ENCODE results near the gene OTOF. TPM values are rescaled to one million over a fixed set of nuclear protein-coding genes. Genes with fewer than 3 reads are reported as not detected.

Gene OTOF
- total RNA-seq, 1 experiment from 2014 or later = not detected

DNA sequence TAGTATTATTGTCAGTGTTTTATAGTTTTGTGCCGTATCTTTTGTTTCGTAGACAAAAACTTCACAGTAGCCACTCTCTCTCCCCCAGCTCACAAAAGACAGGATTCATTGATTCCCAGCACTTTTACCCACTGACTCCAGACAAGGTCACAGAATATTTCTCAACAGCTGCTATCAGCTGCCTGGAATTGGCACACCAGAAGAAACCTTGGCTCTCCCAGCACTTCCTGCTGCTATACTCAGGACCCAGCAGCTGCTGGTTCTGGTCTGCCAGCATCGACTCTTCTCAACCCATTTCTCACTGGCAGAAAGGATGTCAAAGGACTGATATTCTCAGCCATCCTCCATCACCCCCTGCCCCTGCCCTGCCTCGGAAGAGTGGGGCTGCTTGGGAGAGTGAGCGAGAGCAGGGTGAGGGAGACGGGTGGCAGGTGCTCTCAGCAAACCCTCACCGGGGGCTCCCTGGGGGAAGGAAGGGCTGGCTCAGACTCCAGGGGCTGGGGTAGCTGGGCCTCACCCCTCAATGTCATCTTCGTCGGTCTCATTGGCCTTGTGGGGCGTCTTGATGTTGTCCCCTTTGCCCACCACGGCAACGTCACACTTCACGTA lies 6.1 kb upstream of the OTOF start:
- in situ Hi-C loops (cut with HindIII; ENCODE audit: low pct_unique_long_range_greater_than_20kb, low sequenced_read_pairs) = no loop called here
- no peak for DNase-seq (ENCODE audit: low read depth)

DNA sequence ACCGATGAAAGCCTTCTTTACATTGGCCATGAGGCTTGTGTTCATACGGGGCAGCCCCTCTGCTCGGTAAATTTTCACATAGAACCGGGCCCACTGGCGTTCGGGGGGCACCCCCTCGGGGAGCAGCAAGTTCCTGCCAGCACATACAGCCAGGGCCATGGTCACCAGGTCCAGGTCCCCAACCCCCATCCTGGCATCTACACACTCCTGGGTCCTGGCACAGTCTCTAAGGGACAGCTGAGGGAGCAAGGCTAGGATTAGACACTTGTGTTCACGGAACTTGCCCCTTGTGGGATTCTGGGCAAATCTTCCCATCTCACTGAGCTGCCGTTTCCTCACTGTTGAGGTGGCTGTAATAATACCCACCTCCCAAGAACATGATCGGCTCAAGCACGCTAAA lies 5.6 kb upstream of the OTOF start:
- DNase-seq (ENCODE audit: low read depth) = no peak
- in situ Hi-C loops (cut with HindIII; ENCODE audit: low pct_unique_long_range_greater_than_20kb, low sequenced_read_pairs) = no loop called here

DNA sequence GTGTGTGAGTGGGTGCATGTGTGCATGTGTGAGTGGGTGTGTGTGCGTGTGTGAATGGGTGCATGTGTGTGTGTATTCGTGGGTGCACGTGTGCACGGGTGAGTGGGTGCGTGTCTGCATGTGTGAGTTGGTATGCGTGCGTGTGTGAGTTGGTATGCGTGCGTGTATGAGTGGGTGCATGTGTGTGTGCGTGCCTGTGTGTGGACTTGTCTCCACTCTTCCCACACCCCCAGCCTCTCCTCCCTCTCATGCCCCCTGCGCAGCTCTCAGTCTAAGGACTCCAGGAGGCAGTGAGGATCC lies 5.1 kb upstream of the OTOF start:
- in situ Hi-C loops (cut with HindIII; ENCODE audit: low pct_unique_long_range_greater_than_20kb, low sequenced_read_pairs) = no loop called here
- DNase-seq (ENCODE audit: low read depth) = no peak

DNA sequence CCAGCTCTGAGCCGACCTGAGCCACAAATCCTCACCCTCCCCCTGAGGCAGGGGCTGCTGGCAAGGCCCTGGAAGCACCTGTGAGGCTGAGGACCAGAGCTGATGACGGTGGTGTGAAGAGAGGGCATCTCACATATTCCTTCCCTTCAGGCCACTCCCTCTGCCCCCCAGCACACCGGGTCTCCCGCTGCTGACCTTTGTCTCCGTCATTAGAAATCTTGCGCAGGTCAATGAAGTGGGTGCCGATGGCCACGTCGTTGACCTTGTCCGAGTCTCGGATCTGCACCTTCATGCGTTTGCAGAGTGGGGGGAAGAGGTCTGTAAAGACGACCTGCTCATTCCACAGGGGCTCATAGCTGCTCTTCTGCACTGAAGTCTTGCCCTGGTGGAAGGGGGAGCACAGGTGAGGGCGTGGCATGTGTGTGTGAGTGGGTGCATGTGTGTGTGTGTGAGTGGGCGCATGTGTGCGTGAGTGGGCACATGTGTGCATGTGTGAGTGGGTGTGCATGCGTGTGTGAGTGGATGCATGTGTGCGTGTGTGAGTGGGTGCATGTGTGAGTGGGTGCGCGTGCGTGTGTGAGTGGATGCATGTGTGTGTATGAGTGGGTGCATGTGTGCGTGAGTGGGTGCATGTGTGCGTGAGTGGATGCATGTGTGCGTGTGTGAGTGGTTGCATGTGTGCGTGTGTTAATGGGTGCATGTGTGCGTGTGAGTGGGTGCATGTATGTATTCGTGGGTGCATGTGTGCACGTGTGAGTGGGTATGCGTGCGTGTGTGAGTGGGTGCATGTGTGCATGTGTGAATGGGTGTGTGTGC lies 4.5 kb upstream of the OTOF start:
- no peak for DNase-seq (ENCODE audit: low read depth)
- in situ Hi-C loops (cut with HindIII; ENCODE audit: low pct_unique_long_range_greater_than_20kb, low sequenced_read_pairs) = no loop called here

DNA sequence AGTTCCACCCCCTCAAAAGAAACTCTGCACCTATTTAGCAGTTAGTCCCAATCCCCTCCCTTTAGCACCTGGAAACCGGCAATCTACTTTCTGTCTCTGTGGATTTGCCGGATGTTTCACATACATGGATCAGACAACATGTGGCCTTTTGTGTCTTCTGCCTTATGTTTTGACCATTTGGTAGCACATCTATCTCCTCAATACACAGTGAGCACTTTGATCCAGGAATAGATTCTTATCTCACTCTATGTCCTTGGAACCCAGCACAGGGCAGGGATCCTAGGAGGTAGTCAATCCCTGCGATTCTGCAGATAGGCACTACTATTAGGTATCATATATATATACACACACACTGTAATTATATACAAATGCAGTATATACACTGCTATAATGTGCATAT lies 3.8 kb upstream of the OTOF start:
- in situ Hi-C loops (cut with HindIII; ENCODE audit: low pct_unique_long_range_greater_than_20kb, low sequenced_read_pairs) = no loop called here
- no peak for DNase-seq (ENCODE audit: low read depth)

DNA sequence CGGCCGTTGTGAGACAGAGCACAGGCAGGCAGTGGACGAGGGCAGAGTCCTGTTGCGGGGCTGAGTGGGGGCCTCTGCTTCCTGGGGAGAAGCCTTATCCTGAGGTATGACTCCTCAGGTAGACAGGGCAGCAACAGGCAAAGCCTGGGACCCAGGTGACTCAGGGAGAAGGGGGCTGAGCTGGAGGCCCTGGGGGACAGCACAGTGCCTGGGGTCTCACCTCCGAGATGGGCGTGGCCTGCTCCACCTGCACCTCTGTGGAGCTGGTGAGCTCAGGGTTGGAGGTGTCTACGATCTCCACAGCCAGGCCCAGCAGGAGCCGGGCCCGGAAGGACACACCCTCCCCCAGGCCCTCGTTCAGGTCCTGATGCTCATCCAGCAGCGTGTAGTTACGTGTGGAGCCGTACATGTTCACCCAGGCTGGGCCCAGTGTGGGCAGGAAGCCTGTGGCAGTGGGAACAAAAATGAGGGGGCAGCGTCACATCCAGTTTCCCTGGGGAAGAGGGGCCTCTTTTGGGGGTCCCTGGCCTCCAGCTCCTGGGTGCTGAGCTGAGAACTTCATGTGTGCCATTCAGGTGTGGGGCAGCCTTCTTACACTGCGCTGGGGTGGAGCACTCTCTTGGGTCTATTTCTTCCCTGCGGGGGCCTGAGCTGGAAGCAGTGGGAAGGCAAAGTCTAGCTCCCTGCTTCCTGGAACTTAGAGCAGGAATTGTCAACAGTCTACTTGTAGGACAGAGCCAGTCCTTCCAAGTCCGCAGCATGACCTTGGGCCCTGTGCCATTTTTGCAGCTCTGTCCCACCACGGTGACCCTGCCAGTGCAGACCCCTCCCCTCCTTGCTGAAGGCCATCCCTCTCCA lies 2.9 kb upstream of the OTOF start:
- in situ Hi-C loops (cut with HindIII; ENCODE audit: low pct_unique_long_range_greater_than_20kb, low sequenced_read_pairs) = no loop called here
- DNase-seq (ENCODE audit: low read depth) = no peak

DNA sequence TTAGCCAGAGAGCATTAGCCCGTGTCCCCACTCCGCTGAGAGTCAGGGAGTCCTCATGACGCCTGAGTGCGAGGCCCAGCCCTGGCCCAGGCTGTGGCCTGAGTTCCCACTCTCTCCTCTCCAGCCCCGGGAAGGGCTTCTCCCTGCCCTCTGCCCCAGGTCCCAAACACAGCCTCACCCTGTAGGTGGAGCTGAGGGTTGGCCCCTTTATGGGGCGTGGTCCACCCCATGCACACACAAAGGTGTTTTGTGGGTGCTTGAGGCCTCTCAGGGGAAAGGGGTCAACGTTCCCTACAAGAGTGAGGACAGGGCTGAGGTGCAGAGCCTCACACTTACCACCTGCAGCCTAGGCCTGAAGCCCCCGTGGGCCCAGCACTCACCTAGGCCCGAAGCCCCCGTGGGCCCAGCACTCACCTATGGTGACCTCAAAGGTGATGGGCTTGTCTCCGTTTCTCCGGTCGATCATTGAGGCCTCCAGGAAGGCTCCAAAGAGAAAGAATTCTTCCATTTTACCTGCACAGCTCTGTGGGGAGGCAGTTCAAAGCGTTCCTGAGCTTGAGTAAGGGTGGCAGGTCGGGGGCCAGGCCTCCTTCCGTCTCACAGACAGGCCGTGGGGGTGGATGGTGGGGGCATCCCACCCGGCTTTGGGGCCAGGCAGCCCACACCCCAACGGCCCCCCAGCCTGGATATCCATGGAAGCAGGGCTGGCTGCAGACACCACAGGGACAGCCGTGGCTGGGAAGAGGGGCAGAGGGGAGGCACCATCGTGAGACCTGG lies 2.1 kb upstream of the OTOF start:
- in situ Hi-C loops (cut with HindIII; ENCODE audit: low pct_unique_long_range_greater_than_20kb, low sequenced_read_pairs) = no loop called here
- DNase-seq (ENCODE audit: low read depth) = no peak

DNA sequence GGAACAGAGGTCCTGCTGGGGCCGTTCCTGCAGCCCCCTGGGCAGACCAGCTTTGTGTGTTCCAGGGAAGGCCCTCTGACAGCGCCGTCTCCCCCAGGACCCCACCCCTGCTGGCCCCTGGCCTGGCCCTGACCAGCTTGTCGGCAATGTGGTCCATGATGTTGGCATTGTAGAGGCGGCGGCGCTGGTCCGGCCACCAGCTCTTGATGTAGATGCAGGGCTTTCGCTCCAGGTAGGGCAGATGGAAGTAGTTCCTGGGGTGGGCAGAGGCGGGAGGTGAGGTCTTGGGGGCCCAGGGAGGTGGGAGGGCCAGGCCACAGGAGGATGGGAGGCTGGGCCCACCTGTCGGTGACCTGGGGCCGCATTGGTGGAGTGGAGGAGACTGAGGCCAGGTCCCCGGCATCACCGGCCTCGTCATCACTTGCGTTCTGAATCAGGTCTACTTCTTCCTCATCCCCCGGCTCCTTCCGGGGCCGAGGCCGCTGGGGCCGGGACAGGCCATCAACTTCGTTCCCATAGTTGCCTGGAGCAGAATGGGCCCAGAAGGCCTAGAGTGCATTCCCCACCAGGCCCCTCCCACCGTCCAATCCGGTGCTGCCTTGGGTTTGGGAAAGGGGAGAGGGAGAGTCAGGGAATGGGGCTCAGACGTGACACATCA lies 1.3 kb upstream of the OTOF start:
- in situ Hi-C loops (cut with HindIII; ENCODE audit: low pct_unique_long_range_greater_than_20kb, low sequenced_read_pairs) = no loop called here
- no peak for DNase-seq (ENCODE audit: low read depth)

DNA sequence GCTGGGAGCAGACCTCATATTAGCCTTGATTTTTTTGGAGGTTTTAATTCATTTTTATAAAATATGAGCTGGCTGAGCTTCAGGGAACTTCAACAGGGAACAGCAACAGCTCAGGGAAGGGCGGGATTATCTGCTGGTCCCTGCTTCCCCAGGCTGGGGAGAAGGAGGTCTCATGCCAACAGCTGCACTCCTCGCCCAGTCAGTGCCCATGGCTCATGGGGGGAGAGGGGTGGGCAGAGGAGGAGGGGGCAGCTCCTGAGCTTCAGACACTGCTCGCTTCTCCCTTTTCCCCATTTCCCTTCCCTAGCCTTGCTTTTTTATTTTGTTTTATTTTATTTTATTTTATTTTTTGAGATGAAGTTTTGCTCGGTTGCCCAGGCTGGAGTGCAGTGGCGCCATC lies 442 bp upstream of the OTOF start:
- in situ Hi-C loops (cut with HindIII; ENCODE audit: low pct_unique_long_range_greater_than_20kb, low sequenced_read_pairs) = no loop called here

DNA sequence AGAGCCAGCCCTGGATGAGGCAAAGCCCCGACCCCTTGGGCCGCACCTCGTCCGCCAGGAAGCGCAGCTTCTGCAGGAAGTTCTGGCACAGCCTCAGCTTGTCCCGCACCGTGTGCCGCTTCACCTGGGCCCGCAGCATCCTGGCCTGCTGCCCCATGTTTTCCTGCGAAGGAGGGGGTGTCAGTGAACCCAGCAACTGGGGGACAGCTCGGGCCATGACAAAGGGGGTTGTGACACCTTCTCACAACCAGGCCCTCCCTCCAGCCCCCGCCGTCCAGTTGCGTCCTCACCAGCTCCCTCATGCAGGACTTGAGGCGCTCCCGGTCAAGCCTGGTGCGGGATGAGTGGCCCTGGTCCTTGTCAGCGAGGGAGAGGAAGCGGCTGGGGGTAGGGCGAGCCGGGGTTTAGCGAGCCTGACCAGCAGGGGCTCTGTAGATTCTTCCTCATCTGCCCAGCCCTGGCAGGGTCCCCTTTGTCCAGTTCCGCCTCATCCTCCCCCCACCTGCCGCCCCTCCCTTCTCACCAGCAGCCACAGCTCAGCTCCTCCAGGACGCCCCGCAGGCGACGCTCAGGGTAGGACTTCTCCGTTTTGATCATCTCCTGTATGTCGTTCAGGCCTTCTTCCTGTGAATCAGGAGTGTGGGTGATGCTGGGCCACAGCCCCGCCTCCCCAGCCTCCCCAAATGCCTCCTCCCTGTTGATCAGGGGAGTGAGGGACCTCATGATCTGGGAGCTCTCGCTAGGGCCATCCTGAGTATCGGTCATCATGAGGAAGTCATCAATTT lies 606 bp downstream of the OTOF start:
- in situ Hi-C loops (cut with HindIII; ENCODE audit: low pct_unique_long_range_greater_than_20kb, low sequenced_read_pairs) = no loop called here
- DNase-seq (ENCODE audit: low read depth) = no peak

More for the DNA sequence above, 442 bp upstream of the OTOF start:
- no peak for DNase-seq (ENCODE audit: low read depth)

DNA sequence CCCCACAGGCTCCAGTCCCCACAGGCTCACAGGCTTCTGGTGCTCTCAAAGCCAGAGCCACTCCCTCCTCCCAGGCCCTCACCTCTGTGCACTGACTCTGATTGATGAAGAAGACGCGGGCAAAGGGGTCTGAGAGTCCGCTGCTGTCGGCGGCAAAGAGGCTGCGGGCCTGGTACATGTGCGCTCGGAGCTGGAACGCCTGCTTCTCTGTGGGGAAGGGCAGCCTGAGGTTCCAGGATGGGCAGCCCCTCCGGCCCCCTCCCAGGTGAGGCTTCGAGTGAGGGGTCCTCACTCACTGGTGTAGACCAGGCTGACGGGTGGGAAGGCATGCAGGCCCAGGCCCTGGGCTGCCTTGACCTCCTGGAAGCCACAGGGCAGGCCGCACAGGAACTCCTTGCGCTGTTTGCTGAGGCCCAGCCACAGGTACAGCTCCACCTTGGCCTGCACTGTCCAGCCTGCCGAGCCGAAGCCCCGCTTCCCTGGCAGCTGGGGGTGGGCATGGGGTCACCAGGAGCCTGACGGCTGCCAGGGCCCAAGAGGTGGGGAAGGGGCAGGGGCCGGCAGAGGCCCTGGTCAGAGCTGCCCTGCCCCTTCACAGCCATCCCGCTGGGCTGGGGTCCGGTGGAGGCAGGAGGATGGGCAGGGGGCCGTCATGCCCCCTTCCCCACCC lies 2.0 kb downstream of the OTOF start:
- in situ Hi-C loops (cut with HindIII; ENCODE audit: low pct_unique_long_range_greater_than_20kb, low sequenced_read_pairs) = no loop called here
- no peak for DNase-seq (ENCODE audit: low read depth)

DNA sequence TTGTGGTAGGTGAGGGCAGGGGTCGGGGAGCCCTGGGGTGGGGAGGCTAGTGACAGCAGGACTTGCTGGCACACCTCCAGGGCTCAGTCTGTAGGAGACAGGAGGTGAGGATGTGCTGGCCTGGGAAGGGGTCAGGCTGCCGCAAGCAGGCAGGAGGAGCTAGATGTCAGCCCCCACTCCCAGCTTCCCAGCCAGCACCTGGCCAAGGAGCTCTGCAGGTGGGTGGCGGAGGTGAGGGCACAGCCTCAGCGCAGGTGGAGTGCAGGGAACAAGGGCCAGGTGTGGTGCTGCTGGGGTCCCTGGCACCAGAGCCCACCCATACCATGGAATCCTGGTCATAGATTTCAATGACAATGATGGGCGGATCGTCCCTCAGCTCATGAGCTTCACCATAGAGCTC lies 2.9 kb downstream of the OTOF start:
- in situ Hi-C loops (cut with HindIII; ENCODE audit: low pct_unique_long_range_greater_than_20kb, low sequenced_read_pairs) = no loop called here
- DNase-seq (ENCODE audit: low read depth) = no peak

DNA sequence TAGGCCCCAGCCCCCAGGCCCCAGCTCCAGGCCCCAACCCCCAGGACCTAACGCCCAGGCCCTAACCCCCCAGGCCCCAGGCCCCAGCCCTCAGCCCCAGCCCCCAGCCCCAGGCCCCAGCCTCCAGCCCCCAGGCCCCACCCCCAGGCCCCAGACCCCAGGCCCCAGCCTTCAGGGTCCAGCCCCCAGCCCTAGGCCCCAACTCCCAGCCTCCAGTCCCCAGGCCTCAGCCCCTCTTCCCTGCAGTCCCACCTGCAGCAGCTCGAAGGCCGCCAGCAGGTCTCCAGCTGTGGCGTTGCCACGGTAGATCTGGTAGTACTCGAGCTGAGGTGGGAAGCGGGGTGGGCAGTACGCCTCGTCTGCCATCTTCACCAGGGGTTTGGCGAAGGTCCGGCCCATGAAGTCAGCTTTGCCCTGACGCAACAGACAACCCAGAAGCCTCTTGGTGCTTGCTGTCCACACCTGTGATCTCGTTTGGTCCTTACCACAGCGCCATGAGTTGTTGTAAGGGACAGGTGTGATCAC lies 3.6 kb downstream of the OTOF start:
- no peak for DNase-seq (ENCODE audit: low read depth)
- in situ Hi-C loops (cut with HindIII; ENCODE audit: low pct_unique_long_range_greater_than_20kb, low sequenced_read_pairs) = no loop called here

DNA sequence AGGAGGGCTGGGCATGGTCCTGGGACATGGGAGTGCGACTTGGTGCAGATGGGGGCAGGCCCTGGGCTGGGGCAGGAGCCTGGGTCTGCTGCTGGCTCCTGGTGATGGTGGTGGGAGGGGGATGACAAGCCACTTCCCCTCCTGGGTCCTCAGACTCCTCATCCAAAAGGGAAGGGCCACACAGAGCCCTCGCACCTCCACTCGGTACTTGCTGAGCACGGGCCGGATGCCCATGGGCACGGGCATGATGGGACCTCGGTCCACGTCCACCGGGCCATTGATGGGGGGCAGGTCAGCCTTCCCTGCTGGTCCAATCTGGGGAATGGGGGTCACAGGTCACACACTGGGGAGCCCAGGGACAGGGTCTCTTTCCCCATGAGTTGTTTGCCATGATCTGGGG lies 4.1 kb downstream of the OTOF start:
- no peak for DNase-seq (ENCODE audit: low read depth)
- in situ Hi-C loops (cut with HindIII; ENCODE audit: low pct_unique_long_range_greater_than_20kb, low sequenced_read_pairs) = no loop called here

DNA sequence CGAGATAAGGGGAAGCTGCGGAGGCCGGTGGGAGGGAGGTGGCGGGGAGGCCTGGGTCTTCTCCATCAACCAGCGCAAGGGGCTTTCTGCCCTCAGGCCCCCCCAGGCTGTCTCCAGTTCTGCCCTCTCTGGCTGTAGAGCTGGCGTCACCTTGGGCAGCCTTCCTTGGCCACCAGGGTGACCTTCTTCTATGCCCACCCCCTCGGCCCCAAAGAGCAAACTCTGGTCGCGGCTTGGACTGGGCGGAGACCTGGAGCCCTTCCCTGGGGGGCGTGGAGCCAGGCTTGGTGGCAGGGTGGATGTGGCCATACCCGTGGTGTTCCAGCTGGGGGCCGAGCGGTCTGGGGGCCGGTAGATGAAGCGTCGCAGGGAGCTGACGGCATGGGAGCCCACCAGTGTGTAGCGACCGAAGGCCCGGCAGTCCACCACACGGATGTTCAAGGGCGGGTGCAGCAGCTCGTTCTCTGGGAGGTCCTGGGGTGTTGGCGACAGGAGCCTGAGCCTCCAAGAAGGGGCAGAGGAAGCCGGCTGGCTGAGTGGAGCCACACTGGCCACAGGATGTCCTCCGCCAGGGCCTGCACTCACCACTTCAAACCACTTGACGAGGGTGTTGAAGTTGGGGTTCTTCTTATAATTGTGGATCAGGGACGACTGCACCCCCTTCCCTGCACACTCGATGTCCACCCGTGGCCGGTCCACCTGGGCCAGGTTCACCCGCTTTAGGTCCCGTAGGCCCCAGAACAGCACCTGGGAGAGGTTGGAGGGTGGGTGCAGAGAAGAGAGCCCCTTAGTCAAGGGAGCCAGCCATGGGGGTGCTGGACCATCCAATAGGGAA lies 4.9 kb downstream of the OTOF start:
- in situ Hi-C loops (cut with HindIII; ENCODE audit: low pct_unique_long_range_greater_than_20kb, low sequenced_read_pairs) = no loop called here
- DNase-seq (ENCODE audit: low read depth) = no peak

All from Caki2 (cell line).